Activated T-cell treated with anti-CD3 and anti-CD28 coated beads, Interleukin-2, amount 50 U/mL, for 1 hour (primary cell): ENCODE results near the gene C1QTNF1.

Experiments
- DNase-seq: peaks from one replicate; pipeline ENCODE4 v3.0.0-alpha.2; 2020

The C1QTNF1 gene

DNA sequence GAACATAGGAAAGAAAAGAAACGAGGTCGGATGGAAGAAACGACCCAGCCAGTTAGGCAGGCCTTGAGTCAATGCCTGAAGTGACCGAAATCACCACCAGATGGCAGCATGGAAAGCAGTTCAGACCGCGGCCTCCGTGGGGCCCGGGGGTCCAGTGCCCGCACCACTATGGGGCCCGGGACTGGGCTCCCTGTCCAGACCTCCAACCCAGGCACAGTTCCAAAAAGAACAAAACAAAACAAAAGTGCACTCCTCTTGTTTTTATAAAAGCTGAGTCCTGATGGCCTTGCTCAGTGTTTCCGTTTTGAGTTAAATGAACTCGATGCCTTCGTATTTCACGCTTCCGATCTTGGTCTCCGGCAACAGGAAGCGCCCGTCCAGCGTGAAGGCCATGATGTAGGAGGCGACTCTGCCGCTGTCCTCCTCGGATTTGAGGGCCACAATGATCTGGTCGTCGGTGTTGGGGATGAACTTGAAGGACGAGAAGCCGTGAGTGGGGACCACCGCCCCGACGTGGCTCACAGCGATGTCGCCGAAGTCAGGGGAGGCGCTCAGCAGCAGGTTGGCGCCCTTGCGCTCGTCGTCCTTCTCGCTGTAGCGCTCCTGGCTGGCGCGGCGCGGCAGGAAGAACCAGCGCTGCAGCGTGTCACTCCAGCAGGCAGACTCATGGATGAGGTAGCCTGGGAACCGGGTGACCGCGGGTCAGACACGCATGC is 30.6 kb upstream of the C1QTNF1 start:
- peak; percentile 60 for DNase-seq

DNA sequence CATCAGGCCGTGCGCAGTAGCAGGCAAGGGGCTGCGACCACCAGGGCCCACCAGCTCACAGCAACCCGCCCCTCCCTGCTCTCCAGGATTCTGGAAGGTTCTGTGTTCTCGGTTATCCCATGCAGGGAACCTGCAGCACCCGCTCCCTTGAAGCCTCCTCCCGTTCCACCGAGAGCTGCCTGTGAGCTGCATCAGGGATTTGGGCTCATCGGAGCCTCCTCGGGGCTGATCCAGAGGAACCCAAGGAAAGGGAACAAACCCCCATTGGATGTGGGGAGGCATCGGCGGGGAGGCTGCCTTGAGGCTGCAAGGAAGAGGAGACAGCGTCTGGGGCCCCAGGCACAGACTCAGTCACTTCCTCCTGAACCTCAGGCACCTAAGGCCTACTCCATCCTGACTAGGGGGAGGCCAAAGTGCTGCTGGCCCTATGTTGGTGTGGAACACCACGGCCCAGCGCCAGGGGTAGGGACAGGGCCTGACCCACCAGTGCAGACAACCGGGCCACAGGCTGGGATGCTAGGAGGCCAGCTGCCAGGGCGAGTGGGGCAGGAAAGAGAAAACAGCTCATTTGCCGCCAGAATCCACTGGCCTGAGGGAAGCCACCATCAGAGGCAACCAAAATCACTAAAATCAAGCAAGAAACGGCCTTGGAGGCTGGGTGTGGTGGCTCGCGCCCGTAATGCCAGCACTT is 29.8 kb upstream of the C1QTNF1 start:
- peak; percentile 14 for DNase-seq

DNA sequence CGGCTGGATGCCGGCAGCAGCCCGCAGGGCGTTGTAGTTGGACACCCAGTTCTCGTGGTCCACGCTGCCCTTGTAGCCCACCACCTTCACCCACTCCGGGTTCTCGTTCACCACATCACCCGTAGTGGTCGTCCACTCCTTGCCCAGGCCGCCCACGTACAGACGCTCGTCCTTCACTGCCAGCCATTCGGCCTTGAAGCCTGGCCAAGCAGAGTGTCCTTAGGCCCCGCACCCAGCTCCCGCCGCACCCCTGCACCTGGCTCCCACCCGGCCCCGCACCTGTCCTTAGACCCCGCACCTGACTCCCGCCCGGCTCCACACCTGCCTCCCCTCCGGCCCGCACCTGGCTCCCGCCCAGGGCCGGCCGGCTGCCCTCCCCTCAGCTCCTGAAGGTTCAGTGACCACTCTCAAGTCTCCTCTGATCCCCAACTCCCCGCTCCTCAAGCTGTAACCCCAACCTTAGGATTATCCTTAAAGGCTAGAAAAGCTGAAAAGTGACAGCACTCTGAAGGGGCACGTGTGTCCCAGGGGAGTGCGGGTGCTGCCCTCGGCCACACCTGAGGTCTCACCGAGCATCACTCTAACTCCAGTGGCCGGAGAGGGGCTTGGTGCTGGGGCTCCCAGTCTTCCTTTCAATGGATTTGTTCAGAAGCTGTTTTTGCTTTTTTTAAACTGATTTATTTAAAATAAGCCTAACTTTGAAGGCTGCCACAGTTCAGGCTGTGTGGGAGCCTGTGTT is 28.8 kb upstream of the C1QTNF1 start:
- DNase-seq = no peak

DNA sequence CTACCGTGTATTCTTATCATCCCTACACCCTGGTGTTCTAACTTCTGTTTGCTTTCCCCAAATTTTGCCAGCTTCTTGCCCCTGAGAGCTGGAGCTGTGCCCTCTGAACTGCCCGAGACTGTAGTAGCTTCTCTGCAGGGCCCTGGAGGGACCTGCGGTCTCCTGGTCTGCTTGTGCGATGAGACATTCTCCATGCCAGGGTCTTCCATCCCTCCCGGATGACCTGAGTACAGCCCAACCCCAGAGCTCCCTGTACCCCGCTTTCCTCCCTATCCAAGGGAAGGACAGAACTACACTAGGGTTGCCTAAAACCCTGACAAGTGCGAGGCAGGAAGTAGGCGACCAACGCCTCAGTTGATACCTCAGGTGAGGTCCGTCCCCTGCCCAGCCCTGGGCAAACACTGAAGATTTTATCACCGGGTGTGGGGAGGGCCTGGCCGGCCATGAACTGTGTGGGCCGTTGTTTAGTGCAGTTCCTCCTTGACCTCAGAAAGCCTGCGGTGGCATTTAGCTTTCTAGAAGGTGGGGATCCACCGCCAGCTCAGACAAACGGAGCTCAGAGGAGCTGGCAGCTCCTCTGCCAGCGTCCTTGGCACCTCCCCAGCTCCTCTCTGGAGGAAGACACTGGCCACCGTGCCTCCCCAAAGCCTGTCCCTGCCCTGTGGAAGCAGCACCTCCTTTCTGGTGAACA is 28.1 kb upstream of the C1QTNF1 start:
- DNase-seq = peak; percentile 13

DNA sequence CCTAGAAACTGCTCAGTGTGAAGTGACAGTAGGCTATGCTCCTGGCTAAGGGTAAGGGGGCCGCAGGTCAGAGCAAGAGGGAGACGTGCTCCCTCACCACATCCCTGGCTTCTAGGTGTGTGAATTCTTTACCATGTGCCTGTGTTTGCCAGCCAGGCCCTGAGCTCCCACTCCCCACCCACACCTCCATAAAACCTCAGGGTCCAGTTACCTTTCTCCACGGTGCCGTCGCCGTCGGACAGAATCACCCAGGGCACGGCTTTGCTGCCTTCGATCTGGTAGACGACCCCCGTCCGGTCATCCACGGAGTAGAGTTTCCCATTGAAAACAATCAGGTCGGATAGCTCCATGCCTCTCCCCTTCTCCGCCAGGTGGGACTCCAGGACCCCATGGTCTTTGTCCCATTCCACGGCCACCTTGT is 27.2 kb upstream of the C1QTNF1 start:
- DNase-seq = no peak

DNA sequence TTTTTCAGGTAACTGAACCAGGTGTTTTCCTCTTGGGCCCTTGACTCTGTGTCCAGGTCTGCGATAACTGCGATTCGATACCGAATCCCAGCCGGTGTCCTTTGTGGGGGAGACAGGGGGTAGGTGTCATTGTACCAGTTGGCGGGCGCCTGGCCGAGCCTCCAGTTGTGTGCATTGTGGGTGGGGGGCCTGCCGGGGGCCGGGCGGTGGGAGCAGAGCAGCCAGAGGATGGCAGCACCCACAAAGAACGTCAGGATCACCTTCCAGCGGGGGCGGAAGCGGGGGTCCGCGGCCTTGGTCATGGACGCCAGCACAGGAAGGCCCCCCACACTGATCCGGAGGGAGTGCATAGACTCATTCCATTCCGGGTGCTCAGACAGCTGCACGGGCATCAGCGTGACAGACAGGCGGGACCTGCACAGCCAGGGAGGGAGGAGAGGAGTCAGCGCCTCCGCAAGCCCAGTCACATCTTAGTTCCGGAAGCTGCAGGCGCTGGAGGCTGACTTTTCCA is 26.7 kb upstream of the C1QTNF1 start:
- peak; percentile 12 for DNase-seq

DNA sequence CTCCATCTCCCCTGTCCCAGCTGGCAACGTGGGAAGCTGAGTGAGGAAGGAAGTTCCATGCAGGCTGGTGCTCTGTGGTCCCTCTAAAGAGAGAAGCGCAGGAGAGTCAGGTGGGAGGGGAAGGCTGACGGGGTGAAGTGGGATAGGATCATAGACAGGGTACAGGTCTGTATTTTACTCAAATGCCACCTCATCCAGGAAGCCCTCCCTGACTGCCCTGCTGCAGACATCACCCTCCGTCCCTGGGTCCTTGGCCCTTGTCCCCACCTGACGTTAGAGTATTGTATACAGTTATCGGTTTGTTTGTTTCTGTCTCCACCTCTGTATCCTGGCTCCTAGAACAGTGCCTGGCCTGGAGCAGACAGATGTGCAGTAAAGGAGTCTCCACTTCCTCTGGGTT is 26.1 kb upstream of the C1QTNF1 start:
- peak; percentile 1 for DNase-seq

DNA sequence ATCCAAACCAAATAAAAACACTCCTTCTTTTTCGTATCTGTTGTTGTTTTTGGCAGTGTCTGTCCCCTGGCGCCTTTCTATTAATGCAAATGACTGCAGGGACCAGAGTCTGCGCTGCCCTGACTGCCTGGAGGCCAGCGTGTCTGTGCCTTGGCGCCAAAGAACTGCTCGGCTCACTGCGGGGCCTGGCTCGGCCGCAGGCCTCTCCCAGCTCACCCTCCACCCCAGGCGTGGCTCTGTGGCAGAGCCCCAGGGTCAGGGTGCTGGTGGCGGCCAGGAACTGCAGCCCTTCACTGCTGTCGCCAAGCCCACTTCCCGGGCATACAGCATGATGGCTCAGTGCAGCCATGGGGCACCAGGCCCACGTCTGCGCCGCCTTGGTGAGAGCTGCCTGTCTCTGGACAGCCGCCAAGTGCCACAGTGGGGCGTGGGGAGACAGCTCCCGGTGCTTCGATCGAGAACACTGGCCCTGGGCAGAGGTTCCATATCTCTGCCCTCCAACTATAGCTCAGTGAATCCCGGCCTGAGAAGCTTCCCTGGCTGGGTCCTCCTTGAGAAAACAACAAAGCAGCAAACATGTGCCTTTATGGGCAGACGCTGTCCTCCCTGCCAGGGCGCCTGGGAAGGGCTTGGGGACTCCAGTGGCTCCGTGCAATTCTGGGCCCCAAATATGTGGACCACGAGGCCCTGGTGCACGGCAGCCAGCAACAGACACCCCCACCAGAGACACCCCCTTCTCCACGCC is 25.5 kb upstream of the C1QTNF1 start:
- DNase-seq = peak; percentile 10

DNA sequence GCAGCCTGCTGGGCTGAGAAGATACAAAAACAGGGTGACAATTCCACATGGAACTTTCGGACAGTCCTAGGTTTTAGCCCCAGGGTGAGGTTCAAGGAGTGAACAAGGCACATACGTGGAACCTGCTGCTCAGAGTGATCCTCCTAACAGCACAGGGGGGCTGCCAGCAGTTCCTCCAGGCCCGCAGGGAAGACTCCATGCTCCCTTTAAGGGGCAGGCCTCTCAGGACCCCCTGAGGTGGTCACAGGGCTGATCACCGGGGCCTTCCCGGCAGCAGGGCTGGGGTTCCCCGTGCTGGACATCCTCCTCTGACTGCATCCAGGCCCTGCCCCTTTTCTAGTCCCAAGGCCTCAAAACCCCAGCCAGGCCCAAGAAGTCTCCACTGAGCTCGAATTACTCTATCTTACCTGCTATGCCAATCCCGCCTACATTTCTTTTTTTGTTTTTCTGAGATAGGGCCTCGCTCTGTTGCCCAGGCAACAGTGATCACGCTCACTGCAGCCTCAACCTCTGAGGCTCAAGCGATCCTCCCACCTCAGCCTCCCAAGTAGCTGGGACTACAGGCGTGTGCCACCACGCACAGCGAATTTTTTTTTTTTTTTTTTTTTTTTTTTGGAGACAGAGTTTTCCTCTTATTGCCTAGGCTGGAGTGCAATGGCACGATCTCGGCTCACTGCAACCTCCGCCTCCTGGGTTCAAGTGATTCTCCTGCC is 24.8 kb upstream of the C1QTNF1 start:
- peak; percentile 12 for DNase-seq

DNA sequence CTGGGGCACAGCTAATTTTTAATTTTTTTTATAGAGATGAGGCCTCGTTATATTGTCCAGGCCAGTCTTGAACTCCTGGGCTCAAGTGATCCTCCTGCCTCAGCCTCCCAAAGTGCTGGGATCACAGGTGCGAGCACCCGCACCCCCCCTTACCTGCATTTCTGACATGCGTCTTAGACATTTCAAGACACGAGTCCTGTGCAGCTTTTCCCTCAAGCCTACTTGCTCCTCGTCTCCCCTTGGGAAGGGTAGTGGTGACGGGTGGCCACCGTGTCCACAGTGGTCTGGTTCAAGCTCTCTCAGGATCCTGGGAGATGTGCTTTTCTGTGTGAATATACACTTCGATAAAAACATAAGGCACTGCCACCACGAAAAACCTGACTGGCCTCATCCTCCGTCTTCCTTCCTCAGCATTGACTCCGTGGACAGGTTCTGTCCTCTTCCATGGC is 24.0 kb upstream of the C1QTNF1 start:
- peak; percentile 8 for DNase-seq

DNA sequence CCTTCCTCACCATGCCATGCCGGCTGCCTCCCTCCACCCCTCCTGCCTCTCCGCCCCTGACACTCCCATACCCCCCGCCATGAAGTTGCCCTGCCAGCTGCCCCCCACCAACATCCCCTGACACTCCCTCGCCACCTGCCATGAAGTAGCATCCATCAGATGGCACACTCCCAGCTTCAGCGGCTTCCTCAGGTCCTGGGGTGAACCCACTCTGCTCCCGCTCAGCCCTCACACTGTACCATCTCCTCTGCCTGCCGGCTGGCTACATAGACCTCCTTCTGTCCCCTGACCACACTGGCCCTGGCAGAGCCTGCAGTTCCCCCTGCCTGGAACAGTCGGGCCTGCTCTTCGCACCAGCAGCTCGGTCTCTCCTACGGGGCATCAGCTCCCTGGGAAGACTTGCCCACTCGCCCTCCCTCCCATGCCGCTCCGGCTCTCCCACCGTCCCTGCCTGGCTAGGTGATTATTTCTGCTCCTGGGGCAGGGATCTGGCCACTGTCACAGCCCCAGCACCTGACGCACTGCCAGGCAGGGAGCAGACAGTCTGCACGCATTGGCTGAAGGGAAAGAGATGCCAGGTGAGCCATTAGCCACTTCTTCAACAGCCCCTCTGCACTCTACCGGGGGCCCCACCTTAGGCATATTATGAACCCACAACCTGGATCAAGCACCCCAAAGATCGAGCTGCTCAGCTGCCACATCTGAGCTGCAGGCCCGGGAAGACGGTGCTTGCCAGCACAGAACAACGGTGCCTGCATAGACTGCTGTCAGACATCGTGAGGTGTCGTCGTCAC is 23.4 kb upstream of the C1QTNF1 start:
- peak; percentile 6 for DNase-seq

DNA sequence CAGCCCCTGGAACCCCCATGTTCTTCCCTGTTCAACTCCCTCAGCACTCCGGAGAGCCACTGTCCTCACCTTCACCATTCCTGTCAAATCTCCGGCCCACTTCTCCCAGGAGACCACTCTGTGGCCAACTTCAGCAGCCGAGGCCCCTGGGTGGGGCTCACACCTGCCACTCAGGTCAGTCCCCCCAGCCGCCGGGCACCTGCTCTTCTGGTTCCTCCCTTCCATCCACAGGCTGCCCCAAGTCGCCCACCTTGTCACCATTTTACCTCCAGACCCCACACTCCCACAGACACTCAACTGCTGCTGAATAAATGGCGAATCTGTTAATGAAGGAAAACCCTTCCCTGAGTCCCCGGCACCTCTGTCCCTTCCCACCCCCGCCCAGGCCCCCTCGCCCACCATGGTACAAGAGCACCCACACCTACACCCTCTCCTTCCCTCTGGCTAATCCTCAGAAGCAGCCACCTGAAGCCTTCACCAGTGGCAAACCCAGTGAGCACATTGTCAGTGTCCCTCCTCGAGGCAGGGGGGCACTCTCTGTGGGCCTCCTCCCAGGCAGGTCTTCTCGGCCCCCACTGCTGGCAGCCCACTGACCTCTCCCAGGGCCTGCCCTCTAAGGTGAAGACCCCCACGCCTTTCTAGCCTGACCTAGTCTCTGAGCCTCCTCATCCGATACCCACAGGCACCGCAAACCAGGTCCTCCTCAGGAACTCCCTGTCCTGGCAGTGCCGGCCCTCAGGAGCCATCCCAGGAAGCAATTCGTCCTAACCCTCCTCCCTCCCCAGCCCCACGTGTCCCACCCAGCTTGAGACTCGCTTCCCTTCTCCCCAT is 22.6 kb upstream of the C1QTNF1 start:
- DNase-seq = peak; percentile 13

DNA sequence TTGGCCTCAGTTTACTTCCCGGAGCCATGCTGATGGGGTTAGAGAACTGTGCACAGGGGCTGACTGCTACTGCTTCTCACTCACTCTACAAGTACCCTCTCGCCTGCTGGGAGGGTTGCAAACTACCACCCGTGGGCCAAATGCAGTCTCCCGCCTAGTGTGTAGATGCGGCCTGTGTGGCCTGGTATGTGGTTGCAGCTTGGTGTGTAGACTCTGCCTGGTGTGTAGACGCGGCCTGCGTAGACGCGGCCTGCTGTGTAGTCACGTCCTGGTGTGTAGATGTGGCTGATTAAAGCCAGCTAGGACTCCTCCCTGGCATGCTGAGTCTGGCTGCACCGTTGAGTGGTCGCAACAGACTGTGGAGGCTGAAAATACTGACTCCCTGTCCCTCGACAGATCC is 21.7 kb upstream of the C1QTNF1 start:
- peak; percentile 4 for DNase-seq

DNA sequence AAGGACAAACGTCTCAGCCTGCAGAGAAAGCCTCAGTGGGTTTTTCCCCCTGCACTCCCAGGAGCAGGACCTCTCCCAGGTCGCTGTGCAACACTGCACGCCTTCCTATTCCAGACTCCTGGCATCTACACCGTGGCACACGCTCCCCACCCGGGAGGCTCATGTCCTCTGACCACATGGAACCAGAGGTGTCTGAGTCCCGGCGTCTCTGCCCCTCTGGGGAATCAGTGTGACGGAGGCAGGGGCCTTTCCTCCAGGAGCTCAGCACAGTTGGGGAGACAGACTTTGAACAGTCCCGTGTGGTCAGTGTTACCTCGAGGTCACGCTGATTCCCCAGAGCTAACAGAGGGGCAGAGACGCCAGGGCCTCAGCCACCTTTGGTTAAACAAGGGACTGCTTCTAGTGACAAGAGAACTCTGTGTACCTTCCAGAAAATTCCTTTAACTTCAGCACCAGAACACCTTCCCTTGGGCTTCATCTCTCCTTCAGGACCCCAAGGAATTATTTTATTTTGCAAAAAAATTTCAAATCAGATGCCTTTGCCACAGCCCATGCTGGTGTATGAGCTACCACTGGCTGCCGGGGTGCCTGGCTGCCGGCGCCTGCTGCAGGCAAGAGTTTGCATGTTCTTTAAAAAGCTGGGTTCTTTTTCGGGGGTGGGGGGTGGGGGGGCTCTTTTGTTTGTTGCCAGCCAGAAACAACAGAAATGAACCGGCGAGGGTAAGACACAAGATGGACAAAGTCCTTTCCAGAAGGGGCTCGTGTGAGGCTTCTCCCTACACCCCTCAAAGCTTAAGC is 21.0 kb upstream of the C1QTNF1 start:
- DNase-seq = peak; percentile 14

DNA sequence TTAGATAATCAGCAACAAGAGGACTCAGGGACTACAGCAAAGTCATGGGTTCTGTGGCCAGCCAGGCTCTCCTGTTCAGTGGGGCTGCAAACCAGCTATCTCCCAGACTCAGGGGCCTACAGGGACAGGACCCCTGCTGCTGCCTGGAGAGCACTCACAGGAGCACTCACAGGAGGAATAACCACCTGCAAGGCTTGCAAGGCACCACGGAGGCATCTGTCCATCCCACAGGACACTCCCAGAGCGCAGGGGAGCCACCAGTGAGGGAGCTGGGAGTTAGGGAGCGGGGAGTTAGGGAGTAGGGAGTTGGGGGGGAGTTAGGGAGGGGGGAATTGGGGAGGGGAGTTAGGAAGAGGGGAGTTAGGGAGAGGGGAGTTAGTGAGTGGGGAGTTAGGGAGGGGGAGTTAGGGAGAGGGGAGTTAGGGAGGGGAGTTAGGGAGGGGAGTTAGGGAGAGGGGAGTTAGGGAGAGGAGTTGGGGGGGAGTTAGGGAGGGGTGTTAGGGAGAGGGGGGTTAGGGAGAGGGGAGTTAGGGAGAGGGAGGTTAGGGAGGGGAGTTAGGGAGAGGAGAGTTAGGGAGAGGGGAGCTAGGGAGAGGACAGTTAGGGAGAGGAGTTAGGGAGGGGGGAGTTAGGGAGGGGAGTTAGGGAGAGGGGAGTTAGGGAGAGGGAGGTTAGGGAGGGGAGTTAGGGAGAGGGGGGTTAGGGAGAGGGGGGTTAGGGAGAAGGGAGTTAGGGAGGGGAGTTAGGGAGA is 20.1 kb upstream of the C1QTNF1 start:
- peak; percentile 16 for DNase-seq

DNA sequence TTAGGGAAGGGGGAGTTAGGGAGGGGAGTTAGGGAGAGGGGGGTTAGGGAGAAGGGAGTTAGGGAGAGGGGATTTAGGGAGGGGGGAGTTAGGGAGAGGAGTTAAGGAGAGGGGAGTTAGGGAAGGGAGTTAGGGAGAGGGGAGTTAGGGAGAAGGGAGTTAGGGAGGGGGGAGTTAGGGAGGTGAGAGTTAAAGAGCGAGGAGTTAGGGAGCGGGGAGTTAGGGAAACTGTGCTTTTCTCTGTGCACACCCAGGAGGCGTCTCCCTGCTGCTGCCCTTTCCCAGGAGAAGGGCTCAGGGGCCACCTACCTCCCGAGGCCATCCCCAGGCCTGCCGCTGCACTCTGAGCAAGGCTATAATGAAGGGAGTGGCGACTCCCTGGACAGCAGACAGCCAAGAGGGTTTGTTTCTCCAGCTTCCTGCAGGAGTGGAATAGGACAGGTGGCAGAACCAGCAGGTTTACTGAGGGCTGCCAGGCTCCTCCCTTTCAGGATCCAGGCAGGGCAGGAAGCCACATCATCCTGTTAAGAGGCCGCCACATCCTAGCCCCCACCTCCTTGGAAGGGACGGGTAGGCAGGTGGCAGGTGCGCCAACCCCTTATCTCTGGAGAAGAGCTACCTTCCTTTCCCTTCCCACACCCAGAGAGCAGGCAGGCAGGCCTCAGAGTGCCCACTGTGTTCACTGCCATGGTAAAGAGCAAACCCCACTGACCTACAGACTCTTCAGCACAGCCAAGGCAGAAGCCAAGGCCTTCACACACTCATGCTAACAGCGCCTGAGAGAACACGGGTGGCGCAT is 18.7 kb upstream of the C1QTNF1 start:
- peak; percentile 14 for DNase-seq

DNA sequence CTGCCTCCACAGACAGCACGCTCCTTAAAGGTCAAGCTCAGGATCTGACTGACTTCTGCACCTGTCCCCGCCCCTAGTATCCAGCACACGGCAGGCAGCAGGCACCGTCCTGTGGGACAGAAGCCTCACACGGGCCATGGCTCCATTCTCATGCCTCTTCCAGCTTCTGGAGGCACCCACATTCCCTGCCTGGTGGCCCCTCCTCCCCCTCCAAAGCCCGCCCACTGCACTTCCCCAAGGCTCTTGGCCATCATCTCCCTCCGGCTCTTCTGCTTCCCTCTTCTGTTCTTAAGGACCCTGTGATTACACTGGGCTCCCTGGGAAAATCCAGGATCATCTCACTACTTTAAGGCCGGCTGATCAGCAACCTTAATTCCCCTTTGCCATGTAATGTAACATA is 17.9 kb upstream of the C1QTNF1 start:
- no peak for DNase-seq
